Glomerular endothelial cell (primary cell): ENCODE measurements around the gene OGDHL. TPM values are rescaled to one million over a fixed set of nuclear protein-coding genes. Genes with fewer than 3 reads are reported as not detected.
"Not testable (repeated sequence)": the region's sequence is repeated elsewhere in the genome, so short reads cannot be mapped to it uniquely, and the experiment has no call there.

Experiments used
- DNase-seq: peaks from one replicate; pipeline ENCODE4 v3.0.0-alpha.2; 2011; ENCODE audit warnings: low read depth, low spot score; ENCODE audit errors: extremely low read depth
- total RNA-seq: library from RNA; depleted of rRNA; stranded (reverse); fragments of >200 nt; gene quantifications from 2 replicates; pipeline ENCODE4 v1.2.3, GENCODE V29; 2015

Gene OGDHL
- total RNA-seq, 1 donor from 2014 or later = 0.58 TPM

- no peak for DNase-seq
These were observed 20.8 kb downstream of the OGDHL start for GRCh38 chr10:49741108-49741995.

GRCh38 chr10:49740346-49741107 lies 21.6 kb downstream of the OGDHL start:
- no peak for DNase-seq

GRCh38 chr10:49739426-49739825 lies 22.7 kb downstream of the OGDHL start:
- no peak for DNase-seq

- no peak for DNase-seq
These were observed 23.3 kb downstream of the OGDHL start for GRCh38 chr10:49738616-49739360.

- no peak for DNase-seq
These were observed 24.5 kb downstream of the OGDHL start for GRCh38 chr10:49737474-49738201.

GRCh38 chr10:49736564-49737113 lies 25.5 kb downstream of the OGDHL start:
- DNase-seq = no peak

- DNase-seq = no peak
These were observed 26.1 kb downstream of the OGDHL start for GRCh38 chr10:49735848-49736563.

- no peak for DNase-seq
These were observed 27.0 kb downstream of the OGDHL start for GRCh38 chr10:49735161-49735560.

GRCh38 chr10:49734676-49735075 lies 27.4 kb downstream of the OGDHL start:
- DNase-seq = no peak

GRCh38 chr10:49733866-49734265 lies 28.3 kb downstream of the OGDHL start:
- no peak for DNase-seq

GRCh38 chr10:49726593-49726992 lies 35.5 kb downstream of the OGDHL start:
- DNase-seq = no peak

- not testable (repeated sequence) for DNase-seq
These were observed 47.0 kb downstream of the OGDHL start for GRCh38 chr10:49715157-49715556.

- no peak for DNase-seq
These were observed 48.9 kb downstream of the OGDHL start for GRCh38 chr10:49713266-49713665.

GRCh38 chr10:49711481-49711880 lies 50.6 kb downstream of the OGDHL start:
- DNase-seq = no peak

- DNase-seq = no peak
These were observed 51.2 kb downstream of the OGDHL start for GRCh38 chr10:49710966-49711365.

- DNase-seq = no peak
These were observed 52.2 kb downstream of the OGDHL start for GRCh38 chr10:49709934-49710333.

- no peak for DNase-seq
These were observed 54.5 kb downstream of the OGDHL start for GRCh38 chr10:49707585-49707984.

GRCh38 chr10:49700997-49701396 lies 61.1 kb downstream of the OGDHL start:
- DNase-seq = no peak

GRCh38 chr10:49700211-49700610 lies 61.9 kb downstream of the OGDHL start:
- DNase-seq = no peak

GRCh38 chr10:49698679-49699078 lies 63.4 kb downstream of the OGDHL start:
- no peak for DNase-seq
